Ishikawa (cell line): ENCODE measurements around the gene DEPDC7.

Experiments used
- CREB1 ChIP-seq: IDR thresholded peaks from 2 replicates; pipeline ENCODE4 v1.6.1; 2012; ENCODE audit warnings: low read depth
- RAD21 ChIP-seq: IDR thresholded peaks from 2 replicates; pipeline ENCODE4 v1.6.1; 2012; ENCODE audit warnings: low read depth
- TAF1 ChIP-seq: IDR thresholded peaks from 2 replicates; pipeline ENCODE4 v1.6.1; 2012; ENCODE audit warnings: low read depth, mild to moderate bottlenecking
- ZBTB7A ChIP-seq: IDR thresholded peaks from 2 replicates; pipeline ENCODE4 v1.6.1; 2012; ENCODE audit warnings: low read depth
- TF ChIP-seq, protein P1 (sequence below): IDR thresholded peaks from 2 replicates; pipeline ENCODE4 v1.6.1; 2012

DNA sequence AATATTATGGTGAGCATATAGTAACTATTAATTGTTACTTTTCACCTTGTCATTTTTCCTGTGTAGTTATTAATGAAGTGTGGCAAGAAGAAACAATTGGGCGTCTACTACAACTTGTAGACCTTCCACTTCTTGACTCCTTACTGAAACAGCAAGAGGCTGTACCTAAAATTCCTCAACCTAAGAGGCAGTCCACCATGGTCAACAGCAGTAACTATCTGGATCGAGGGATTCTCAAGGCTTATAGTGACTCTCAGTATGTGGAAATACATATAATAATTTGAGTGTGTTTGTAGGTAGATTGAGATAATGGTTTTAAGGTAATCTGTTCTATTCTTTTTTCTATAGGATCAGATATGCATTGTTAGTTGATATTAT, 12.8 kb downstream of the DEPDC7 start:
- TF ChIP-seq CREB1: no peak
- no peak for TF ChIP-seq TAF1
- no peak for TF ChIP-seq ZBTB7A
- TF ChIP-seq RAD21: no peak
- TF ChIP-seq, protein P1, sequence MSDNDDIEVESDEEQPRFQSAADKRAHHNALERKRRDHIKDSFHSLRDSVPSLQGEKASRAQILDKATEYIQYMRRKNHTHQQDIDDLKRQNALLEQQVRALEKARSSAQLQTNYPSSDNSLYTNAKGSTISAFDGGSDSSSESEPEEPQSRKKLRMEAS: no peak
